Stomach (tissue), 9 donors: Measurements from ENCODE around the gene SLC44A1. TPM values are rescaled to one million over a fixed set of nuclear protein-coding genes. Genes with fewer than 3 reads are reported as not detected.

Source experiments
- DNase-seq, 2 donors: peaks; one replicate each; pipeline versions ENCODE4 v3.0.0 to v3.0.0-alpha.2; 2013 to 2019
- H3K27ac ChIP-seq, 5 donors: fragments of 200-600 bp in 4 of 5; sonication (generic) in 4 of 5; one replicate each; pipeline ENCODE4 v1.5.1; 2013 to 2019; ENCODE audit warnings: mild to moderate bottlenecking in 1 of 5, moderate library complexity in 1 of 5
- H3K27me3 ChIP-seq, 3 donors: fragments of 200-600 bp; sonication (generic); one replicate each; pipeline ENCODE4 v1.5.1; 2017 to 2019; ENCODE audit warnings: mixed run types in 1 of 3
- H3K36me3 ChIP-seq, 4 donors: fragments of 200-600 bp; sonication (generic); 1 replicate in 3 of 4; 2 replicates in 1 of 4; pipeline ENCODE4 v1.5.1; 2016 to 2019
- H3K4me1 ChIP-seq, 4 donors: fragments of 200-600 bp; sonication (generic); one replicate each; pipeline ENCODE4 v1.5.1; 2016 to 2019
- H3K4me3 ChIP-seq, 4 donors: fragments of 200-600 bp; sonication (generic) in 3 of 4; one replicate each; pipeline ENCODE4 v1.5.1; 2016 to 2019; ENCODE audit warnings: mild to moderate bottlenecking in 1 of 4
- H3K9me3 ChIP-seq, 4 donors: fragments of 200-600 bp; sonication (generic); one replicate each; pipeline ENCODE4 v1.5.1; 2016 to 2019
- EP300 ChIP-seq: sonication (generic); formaldehyde crosslinking; IDR thresholded peaks from one replicate; pipeline ENCODE4 v1.6.1; 2017; ENCODE audit warnings: antibody characterized with exemption
- POLR2A ChIP-seq, 4 donors: fragments of 450-650 bp; IDR thresholded peaks; one replicate each; pipeline ENCODE4 v1.6.1; 2016; ENCODE audit warnings: antibody characterized with exemption in 4 of 4, control low read depth in 2 of 4, mild to moderate bottlenecking in 1 of 4, moderate library complexity in 1 of 4
- POLR2AphosphoS5 ChIP-seq, 3 donors: sonication (generic); formaldehyde crosslinking; IDR thresholded peaks; one replicate each; pipeline ENCODE4 v1.6.1; 2016; ENCODE audit warnings: antibody characterized with exemption in 3 of 3
- WGBS, 5 donors: extraction: QIAGEN DNeasy Blood & Tissue Kit in 3 of 5; methylation state at CpG; one replicate each; pipeline versions ENCODE4 v1.1.5 to v1.1.7; 2013 to 2018; 5-methylcytosine and 5-hydroxymethylcytosine counted together
- intact Hi-C: fragments of 100-400 bp; cut with DNase I; formaldehyde crosslinking; loops from one replicate; pipeline ENCODE4 v1.15.1; 2023; ENCODE audit warnings: low total_unique reads
- polyA plus RNA-seq, 3 donors: library from polyadenylated mRNA; stranded (reverse); fragments of 200-250 nt; gene quantifications; one replicate each; pipeline ENCODE4 v1.2.3, GENCODE V29; 2013
- total RNA-seq, 5 donors: library from RNA; depleted of rRNA; stranded (reverse); fragments of >200 nt; gene quantifications; one replicate each; pipeline versions ENCODE4 v1.1.0 to v1.2.3, GENCODE V29; 2014 to 2016
- TF ChIP-seq, protein P1 (sequence below), 7 experiments: fragments of 450-650 bp in 4 of 7; fragments of 200-600 bp in 3 of 7; sonication (generic) in 3 of 7; IDR thresholded peaks; one replicate each; pipeline ENCODE4 v1.5.1; 2016 to 2019; ENCODE audit warnings: antibody characterized with exemption in 7 of 7, control low read depth in 2 of 7, mild to moderate bottlenecking in 1 of 7
- donor health status: healthy with polysubstance abuse.
- donor health status: Bipolar disorder and iron deficiency.
- donor health status: healthy.

Gene SLC44A1
- total and polyA plus RNA-seq, 8 donors: 5.7 to 82.8 (median 16.1) TPM

DNA sequence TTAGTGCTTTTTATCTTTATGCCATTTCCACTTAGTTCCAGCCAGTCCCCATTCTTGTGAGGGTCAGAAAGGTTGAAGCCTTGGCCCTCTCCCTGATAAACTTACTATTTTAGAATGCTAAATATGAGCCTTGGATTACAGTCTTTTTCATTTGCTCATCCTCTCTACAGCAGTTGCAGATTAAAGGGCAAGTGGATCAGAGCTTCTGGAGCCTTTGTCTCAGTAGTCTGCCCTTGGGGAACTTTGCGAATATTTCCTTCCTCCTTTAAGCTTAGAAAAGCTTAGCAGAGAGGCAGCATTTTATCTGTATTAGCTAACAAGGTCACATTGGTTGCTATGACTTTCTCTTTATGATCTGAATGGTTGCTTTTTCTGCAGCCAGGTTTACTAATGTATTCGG is 214.9 kb downstream of the SLC44A1 start:
- peak overlapping the region in 2 of 5 donors; percentile 11 to 18 for H3K27ac ChIP-seq
- peaks cover 0 to under 1% (median 0%) of the 10 kb centered on the region in 4 donors for H3K36me3 ChIP-seq
- no peak overlapping the region for H3K4me3 ChIP-seq
- WGBS, 5 donors: 27 to 66% (median 39%) methylated on average over 2 of the region's 2 CpGs
- TF ChIP-seq, protein P1, sequence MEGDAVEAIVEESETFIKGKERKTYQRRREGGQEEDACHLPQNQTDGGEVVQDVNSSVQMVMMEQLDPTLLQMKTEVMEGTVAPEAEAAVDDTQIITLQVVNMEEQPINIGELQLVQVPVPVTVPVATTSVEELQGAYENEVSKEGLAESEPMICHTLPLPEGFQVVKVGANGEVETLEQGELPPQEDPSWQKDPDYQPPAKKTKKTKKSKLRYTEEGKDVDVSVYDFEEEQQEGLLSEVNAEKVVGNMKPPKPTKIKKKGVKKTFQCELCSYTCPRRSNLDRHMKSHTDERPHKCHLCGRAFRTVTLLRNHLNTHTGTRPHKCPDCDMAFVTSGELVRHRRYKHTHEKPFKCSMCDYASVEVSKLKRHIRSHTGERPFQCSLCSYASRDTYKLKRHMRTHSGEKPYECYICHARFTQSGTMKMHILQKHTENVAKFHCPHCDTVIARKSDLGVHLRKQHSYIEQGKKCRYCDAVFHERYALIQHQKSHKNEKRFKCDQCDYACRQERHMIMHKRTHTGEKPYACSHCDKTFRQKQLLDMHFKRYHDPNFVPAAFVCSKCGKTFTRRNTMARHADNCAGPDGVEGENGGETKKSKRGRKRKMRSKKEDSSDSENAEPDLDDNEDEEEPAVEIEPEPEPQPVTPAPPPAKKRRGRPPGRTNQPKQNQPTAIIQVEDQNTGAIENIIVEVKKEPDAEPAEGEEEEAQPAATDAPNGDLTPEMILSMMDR (IDR thresholded peaks at IDR 0.05): no peak
- TF ChIP-seq EP300 (no peak), POLR2A (IDR thresholded peaks at IDR 0.05) (no peak), POLR2AphosphoS5 (IDR thresholded peaks at IDR 0.05) (no peak)
- peaks cover 0 to 31% (median 14%) of the 10 kb centered on the region in 4 donors for H3K4me1 ChIP-seq
- peaks cover 0 to 5% (median 2%) of the 10 kb centered on the region in 4 donors for H3K9me3 ChIP-seq
- DNase-seq: no peak
- intact Hi-C loops: no loop called here
- H3K27me3 ChIP-seq: no peaks in the 10 kb centered on the region

DNA sequence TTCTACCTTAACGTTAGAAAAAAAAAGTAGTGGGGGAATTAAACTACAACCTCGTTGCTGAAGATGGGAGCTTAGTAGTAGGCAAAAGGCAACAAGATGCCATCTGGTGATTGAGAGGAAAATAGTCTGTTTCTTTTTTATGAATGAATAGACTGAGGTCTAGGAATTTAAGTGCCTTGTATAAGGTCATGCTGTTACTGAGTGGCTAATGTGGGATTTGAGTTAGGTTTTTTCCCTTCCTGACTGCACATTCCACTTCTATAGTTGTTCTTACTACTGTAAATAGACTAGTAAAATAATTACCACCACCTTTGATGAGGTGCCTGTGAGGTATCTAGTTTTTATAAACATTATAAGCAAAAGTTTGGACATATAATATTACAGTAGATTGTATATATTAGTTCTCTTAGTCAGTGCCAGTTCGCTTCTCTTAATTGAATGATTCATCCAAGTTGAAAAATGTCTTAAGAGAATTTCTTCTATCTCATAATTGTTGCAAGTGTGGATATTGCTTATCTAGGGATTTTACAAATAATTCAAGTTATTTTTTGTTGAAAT is 222.5 kb downstream of the SLC44A1 start:
- no peak for DNase-seq
- 72 to 90% (median 87%) methylated on average over 3 of the region's 3 CpGs for WGBS, 5 donors
- H3K9me3 ChIP-seq: no peaks in the 10 kb centered on the region
- no peaks in the 10 kb centered on the region for H3K27me3 ChIP-seq
- peaks cover 0 to 34% (median 30%) of the 10 kb centered on the region in 4 donors for H3K36me3 ChIP-seq
- intact Hi-C loops: no loop called here
- no peaks in the 10 kb centered on the region for H3K4me1 ChIP-seq
- no peak overlapping the region for H3K27ac ChIP-seq
- no peak overlapping the region for H3K4me3 ChIP-seq
- no peak for TF ChIP-seq EP300
- TF ChIP-seq, protein P1 (IDR thresholded peaks at IDR 0.05): no peak
- TF ChIP-seq POLR2AphosphoS5 (IDR thresholded peaks at IDR 0.05): no peak
- no peak for TF ChIP-seq POLR2A (IDR thresholded peaks at IDR 0.05)

DNA sequence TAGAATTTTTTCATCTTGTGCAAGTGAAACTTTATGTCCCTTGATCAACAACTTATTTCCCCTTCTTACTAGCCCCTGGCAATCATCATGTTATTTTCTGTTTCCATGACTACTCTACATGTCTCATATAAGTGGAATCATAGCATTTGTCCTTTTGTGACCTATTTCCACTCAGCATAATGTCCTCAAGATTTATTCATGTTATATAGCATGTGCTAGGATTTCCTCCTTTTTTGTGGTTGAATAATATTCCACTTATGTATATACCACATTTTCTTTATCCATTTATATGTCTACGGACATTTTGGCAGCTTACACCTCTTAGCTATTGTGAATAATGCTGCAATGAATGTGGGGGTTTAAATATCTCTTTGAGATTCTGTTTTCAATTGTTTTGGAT is 224.4 kb downstream of the SLC44A1 start:
- Histone ChIP-seq H3K9me3 (no peaks in the 10 kb centered on the region), H3K36me3 (peaks cover 0 to 34% (median 30%) of the 10 kb centered on the region in 4 donors), H3K4me3 (no peak overlapping the region), H3K27ac (no peak overlapping the region), H3K4me1 (no peaks in the 10 kb centered on the region), H3K27me3 (no peaks in the 10 kb centered on the region)
- TF ChIP-seq EP300 (no peak), POLR2A (IDR thresholded peaks at IDR 0.05) (no peak), POLR2AphosphoS5 (IDR thresholded peaks at IDR 0.05) (no peak)
- TF ChIP-seq, protein P1 (IDR thresholded peaks at IDR 0.05): no peak
- DNase-seq: no peak
- intact Hi-C loops: no loop called here
- 97 to 100% (median 99%) methylated on average over 1 of the region's 1 CpG for WGBS, 5 donors

DNA sequence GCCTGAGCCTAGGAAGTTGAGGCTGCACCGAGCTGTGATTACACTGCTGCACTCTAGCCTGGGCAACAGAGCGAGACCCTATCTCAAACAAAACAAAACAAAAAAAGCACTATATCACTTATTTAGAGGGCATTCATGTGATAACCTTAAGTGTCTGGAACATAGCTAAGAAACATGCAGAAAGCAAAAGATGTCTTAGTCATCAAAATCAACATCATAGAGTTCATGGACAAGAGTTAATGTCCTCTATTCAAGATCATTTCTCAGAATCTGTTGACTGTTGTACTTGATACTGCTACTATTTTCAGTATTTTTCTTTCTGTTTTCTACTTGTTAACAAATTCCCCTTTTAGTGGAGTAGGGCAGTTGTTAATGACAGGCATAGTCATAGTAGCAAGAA is 228.8 kb downstream of the SLC44A1 start:
- DNase-seq: no peak
- no peaks in the 10 kb centered on the region for H3K9me3 ChIP-seq
- H3K4me1 ChIP-seq: peaks cover 0 to 2% (median 0%) of the 10 kb centered on the region in 4 donors
- no peak overlapping the region for H3K27ac ChIP-seq
- intact Hi-C loops: no loop called here
- no peaks in the 10 kb centered on the region for H3K27me3 ChIP-seq
- peaks cover 0 to 13% (median 12%) of the 10 kb centered on the region in 4 donors for H3K36me3 ChIP-seq
- H3K4me3 ChIP-seq: no peak overlapping the region
- WGBS, 5 donors: 93 to 98% (median 97%) methylated on average over 2 of the region's 2 CpGs
- TF ChIP-seq POLR2AphosphoS5 (IDR thresholded peaks at IDR 0.05) (no peak), EP300 (no peak), POLR2A (IDR thresholded peaks at IDR 0.05) (no peak)
- TF ChIP-seq, protein P1 (IDR thresholded peaks at IDR 0.05): no peak
